ENCODE data around the gene LIN52.

LIN52 gene

DNA sequence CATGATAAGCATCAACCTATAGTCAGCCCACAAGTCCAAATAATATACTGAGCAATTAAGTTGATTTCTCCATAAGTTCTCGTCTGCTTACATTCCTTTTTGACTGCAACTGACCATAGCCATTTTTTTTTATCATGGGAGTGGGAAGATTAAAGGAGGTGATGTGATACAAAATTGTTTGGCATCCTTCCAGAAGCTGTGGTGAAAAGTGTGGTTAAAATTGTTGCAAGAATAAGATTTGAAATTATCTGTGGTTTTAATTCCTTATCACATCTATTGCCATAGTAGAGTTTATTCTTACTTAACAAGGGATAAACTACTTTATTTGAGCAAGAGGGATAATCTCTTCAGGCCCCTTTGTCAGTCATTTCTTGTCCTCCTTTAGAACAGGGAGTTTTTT lies 50.7 kb downstream of the LIN52 start:
- Histone ChIP-seq H3K9ac (no peak overlapping the region), H3K4me1 (peaks cover 25% of the 10 kb centered on the region), H3K36me3 (no peaks in the 10 kb centered on the region), H3K4me2 (peak overlapping the region; percentile 8), H4K20me1 (no peaks in the 10 kb centered on the region), H3K27me3 (no peaks in the 10 kb centered on the region), H3K4me3 (no peak overlapping the region), H3K9me3 (no peaks in the 10 kb centered on the region), H3K27ac (no peak overlapping the region)
- no peak for TF ChIP-seq Cebpa-rat (IDR thresholded peaks at IDR 0.05)

DNA sequence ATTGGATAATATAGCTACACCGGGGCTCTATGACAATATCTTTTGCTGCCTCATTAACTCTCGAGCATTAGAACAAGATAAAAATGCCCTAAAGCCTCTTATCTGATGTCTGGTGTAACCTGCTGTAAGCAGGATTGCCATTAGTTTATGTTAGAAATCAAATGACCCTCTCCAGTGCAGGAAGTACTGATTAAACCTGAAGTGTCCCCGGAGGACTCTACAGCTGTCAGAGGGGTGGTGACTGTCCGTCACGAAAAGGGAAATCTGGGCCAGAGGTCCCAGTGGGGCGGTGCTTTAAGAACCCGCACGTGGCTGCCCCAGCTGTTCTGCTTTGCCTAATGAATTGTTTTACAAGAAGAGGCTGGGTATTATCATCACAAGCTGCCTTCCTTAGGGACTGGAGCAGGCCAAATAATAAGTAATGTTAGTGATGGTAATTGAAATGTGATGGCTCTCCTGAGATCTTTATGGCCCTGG lies 55.7 kb downstream of the LIN52 start:
- Histone ChIP-seq H3K9ac (no peak overlapping the region), H3K9me3 (no peaks in the 10 kb centered on the region), H3K27me3 (no peaks in the 10 kb centered on the region), H3K27ac (no peak overlapping the region), H3K4me2 (peak overlapping the region; percentile 67), H3K4me1 (peaks cover 27% of the 10 kb centered on the region), H3K4me3 (no peak overlapping the region), H3K36me3 (no peaks in the 10 kb centered on the region), H4K20me1 (no peaks in the 10 kb centered on the region)
- no peak for TF ChIP-seq Cebpa-rat (IDR thresholded peaks at IDR 0.05)

DNA sequence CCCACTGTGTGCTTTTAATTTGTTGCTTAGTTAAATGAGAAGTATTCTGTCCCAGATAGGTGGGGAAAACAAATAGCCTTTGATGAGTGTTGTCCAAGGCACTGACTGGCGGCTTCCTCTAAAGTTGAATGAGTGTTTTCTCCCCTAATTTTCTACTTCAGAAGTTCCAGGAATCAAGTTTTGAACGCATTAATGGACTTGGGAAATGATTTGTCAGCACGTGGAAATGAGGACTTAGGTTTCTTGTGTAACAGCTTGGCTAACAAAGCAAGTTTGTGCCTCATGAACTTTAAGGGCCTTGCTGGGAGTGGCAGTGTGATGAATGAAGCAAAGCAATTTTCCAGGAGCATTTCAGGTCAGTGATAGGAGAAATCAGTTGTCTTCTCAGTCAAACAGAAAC lies 56.9 kb downstream of the LIN52 start:
- Histone ChIP-seq H3K4me3 (no peak overlapping the region), H3K36me3 (no peaks in the 10 kb centered on the region), H3K4me2 (peak overlapping the region; percentile 67), H4K20me1 (no peaks in the 10 kb centered on the region), H3K27me3 (no peaks in the 10 kb centered on the region), H3K9me3 (no peaks in the 10 kb centered on the region), H3K27ac (no peak overlapping the region), H3K4me1 (peaks cover 23% of the 10 kb centered on the region), H3K9ac (no peak overlapping the region)
- no peak for TF ChIP-seq Cebpa-rat (IDR thresholded peaks at IDR 0.05)

DNA sequence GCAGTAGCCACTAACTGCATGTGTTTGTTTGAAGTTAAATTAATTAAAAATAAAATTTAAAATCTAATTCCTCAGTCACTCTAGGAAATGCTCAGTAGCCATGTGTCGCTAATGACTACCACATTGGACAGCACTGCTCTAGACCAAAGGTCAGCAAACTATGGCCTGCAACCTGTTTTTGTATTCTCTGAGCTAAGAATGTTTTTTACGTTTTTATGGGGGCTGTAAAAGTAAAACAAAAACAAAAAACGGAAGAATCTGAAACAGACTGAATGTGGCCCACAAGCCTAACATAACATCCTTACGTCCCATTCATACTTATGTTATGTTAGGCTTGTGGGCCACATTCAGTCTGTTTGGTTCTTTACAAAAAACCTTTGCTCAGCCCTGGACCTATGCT lies 57.8 kb downstream of the LIN52 start:
- Histone ChIP-seq H3K9ac (no peak overlapping the region), H3K4me3 (no peak overlapping the region), H3K36me3 (no peaks in the 10 kb centered on the region), H4K20me1 (no peaks in the 10 kb centered on the region), H3K27me3 (no peaks in the 10 kb centered on the region), H3K4me1 (peaks cover 23% of the 10 kb centered on the region), H3K27ac (no peak overlapping the region), H3K9me3 (no peaks in the 10 kb centered on the region), H3K4me2 (no peak overlapping the region)
- no peak for TF ChIP-seq Cebpa-rat (IDR thresholded peaks at IDR 0.05)

DNA sequence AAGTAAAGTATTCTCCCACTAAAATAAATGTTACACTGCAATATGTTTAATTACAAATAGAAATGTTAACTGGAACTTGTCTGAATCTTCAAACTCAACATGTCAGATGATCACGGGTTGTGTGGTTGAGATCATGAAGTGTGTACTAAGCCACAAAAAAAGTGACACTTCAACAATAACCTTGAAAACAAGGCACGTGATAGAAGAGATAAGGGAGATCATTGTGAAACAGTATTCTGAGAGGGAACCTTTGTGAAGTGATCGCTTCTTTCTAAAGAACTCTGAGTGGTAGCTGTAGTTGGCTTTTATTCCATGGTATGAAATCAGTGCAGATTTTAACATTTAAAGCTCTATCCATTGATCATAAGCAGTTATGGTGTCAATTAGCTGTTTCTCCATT lies 60.0 kb downstream of the LIN52 start:
- Histone ChIP-seq H3K36me3 (no peaks in the 10 kb centered on the region), H3K27ac (no peak overlapping the region), H3K4me1 (peaks cover 22% of the 10 kb centered on the region), H3K9ac (no peak overlapping the region), H4K20me1 (no peaks in the 10 kb centered on the region), H3K4me2 (no peak overlapping the region), H3K27me3 (no peaks in the 10 kb centered on the region), H3K4me3 (no peak overlapping the region), H3K9me3 (no peaks in the 10 kb centered on the region)
- no peak for TF ChIP-seq Cebpa-rat (IDR thresholded peaks at IDR 0.05)

DNA sequence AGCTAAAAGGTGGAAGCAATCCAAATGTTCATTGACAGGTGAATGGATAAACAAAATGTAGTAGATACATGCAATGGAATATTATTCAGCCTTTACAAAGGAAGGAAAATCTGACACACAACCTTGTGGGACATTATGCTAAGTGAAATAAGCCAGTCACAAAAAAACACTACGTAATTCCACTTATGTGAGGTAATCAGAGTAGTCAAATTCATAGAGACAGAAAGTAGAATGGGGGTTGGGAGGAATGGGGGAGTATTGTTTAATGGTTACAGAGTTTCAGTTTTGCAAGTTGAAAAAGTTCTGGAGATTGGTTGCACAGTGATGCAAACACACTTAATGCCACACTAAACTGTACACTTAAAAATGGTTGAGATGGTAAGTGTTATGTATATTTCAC lies 62.8 kb downstream of the LIN52 start:
- Histone ChIP-seq H3K9me3 (no peaks in the 10 kb centered on the region), H3K27ac (no peak overlapping the region), H3K4me3 (no peak overlapping the region), H3K36me3 (no peaks in the 10 kb centered on the region), H3K27me3 (no peaks in the 10 kb centered on the region), H4K20me1 (no peaks in the 10 kb centered on the region), H3K4me1 (no peaks in the 10 kb centered on the region), H3K4me2 (no peak overlapping the region), H3K9ac (no peak overlapping the region)
- no peak for TF ChIP-seq Cebpa-rat (IDR thresholded peaks at IDR 0.05)

DNA sequence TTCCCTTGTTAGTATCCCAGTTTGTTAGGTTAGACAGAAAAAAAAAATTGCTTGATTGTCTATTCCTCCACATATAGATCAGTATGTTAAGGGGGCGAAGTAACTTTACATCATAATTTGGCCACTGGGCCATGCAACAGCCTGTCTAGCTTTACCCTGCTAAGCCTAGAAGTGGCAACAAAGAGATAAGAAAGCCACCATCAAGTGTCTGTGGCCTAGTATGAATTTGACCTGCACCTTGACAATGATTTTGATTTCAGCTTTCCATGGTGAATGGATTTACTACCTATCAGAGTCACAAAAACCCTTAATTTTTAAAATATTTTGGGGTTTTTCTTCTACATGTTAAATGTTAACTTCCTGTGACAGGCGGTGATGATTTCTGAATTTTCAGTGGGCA lies 63.9 kb downstream of the LIN52 start:
- Histone ChIP-seq H4K20me1 (no peaks in the 10 kb centered on the region), H3K27me3 (no peaks in the 10 kb centered on the region), H3K4me1 (no peaks in the 10 kb centered on the region), H3K4me2 (no peak overlapping the region), H3K27ac (no peak overlapping the region), H3K36me3 (no peaks in the 10 kb centered on the region), H3K9me3 (no peaks in the 10 kb centered on the region), H3K9ac (no peak overlapping the region), H3K4me3 (no peak overlapping the region)
- no peak for TF ChIP-seq Cebpa-rat (IDR thresholded peaks at IDR 0.05)

DNA sequence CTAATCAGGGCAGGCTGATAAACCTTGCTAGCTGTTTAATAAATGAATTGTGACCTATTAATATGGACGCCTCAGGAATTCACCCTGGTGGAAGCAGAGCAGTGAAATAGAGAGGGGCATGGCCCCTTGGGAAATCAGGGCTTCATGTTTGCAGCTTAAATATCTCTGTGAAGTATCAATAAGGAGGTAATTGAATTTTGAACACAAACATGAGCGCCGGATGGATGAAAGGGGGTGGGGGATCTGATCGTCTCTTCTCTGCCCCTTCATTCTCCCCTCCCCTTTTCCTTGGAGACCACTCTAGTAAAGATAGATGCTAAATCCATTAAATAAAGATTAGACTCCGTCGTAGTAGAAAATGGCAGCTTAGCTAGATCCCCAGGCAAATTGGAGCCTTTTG lies 70.5 kb downstream of the LIN52 start:
- Histone ChIP-seq H3K36me3 (no peaks in the 10 kb centered on the region), H3K4me3 (no peak overlapping the region), H3K9ac (no peak overlapping the region), H3K9me3 (no peaks in the 10 kb centered on the region), H3K27me3 (no peaks in the 10 kb centered on the region), H3K27ac (no peak overlapping the region), H3K4me1 (no peaks in the 10 kb centered on the region), H4K20me1 (no peaks in the 10 kb centered on the region), H3K4me2 (no peak overlapping the region)
- no peak for TF ChIP-seq Cebpa-rat (IDR thresholded peaks at IDR 0.05)

DNA sequence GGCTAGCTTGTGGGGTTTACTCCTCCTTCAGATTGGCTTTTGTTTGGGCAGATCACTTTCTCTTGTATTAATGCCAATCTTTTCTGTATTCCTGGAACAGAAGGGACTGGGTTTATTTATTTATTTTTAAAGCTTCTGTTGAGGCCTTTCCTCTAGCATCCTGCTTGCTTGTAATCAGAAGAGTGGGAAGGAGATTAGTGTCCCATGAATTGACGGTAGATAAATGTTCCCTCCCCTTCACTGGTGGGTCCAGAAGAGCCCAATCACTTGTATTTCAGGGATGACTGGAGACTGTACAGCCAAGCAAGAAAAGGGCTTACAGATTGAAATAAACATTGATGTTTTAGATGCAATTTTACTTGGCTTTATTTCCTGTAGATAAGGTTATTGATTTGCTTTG lies 71.0 kb downstream of the LIN52 start:
- Histone ChIP-seq H3K4me3 (no peak overlapping the region), H3K4me2 (no peak overlapping the region), H3K4me1 (no peaks in the 10 kb centered on the region), H3K36me3 (no peaks in the 10 kb centered on the region), H3K27me3 (no peaks in the 10 kb centered on the region), H3K27ac (no peak overlapping the region), H4K20me1 (no peaks in the 10 kb centered on the region), H3K9me3 (no peaks in the 10 kb centered on the region), H3K9ac (no peak overlapping the region)
- TF ChIP-seq Cebpa-rat (IDR thresholded peaks at IDR 0.05): no peak

DNA sequence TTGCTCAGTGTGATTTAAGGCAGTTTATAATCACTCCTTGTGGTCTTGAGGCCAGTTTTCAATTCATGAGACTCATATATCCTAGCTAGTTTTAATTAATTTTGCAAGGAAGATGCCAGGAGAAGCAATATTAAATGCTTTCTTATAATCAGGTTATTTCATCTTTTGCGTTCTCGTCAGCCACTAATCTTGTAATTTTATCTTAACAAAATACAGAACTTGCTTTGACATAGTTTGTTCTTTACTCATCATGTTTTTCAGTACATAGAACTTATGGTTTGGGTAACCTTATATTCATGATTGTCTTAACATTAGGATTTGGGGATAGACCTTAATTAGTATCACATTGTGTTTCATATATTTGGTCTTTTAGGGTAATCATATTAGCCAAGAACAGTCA lies 76.0 kb downstream of the LIN52 start:
- no peaks in the 10 kb centered on the region for H3K9me3 ChIP-seq
- no peak overlapping the region for H3K27ac ChIP-seq
- no peaks in the 10 kb centered on the region for H4K20me1 ChIP-seq
- H3K27me3 ChIP-seq: no peaks in the 10 kb centered on the region
- no peaks in the 10 kb centered on the region for H3K4me1 ChIP-seq
- no peak overlapping the region for H3K4me2 ChIP-seq
- 0 out of 2 replicates have a peak, but pooled peaks cover 4% of the 10 kb centered on the region for H3K36me3 ChIP-seq
- H3K9ac ChIP-seq: no peak overlapping the region
- H3K4me3 ChIP-seq: no peak overlapping the region
- no peak for TF ChIP-seq Cebpa-rat (IDR thresholded peaks at IDR 0.05)

DNA sequence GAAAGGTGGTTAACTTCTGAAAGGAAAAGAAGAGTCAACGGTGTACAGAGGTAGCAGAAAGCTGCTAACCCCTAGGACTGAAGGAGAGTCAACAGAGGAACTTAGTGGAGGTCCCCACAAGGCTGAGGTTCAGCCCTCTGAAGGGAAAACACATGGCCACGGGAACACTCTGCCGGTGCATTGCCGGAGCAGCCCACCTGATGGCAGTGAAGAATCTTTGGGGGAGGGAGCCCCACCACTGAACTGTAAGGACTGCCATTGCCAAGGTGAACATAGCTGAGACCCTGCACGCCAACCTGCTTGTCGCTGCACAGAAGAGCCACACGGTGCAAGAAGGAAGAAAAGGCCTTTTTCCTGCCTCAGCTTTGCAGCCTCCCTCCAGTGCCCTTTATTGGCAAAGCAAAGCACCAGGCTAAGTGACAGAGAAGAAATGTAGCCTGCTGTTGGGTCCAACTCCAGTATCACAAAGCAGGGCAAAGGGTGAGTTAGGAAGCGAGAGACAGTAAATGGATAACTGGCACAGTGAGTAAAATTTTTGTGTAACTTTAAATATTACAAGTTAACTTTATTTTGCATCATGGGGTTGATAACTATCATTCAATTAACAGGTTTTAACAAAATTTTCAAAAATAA lies 76.9 kb downstream of the LIN52 start:
- no peaks in the 10 kb centered on the region for H3K9me3 ChIP-seq
- H3K4me1 ChIP-seq: no peaks in the 10 kb centered on the region
- TF ChIP-seq Cebpa-rat (IDR thresholded peaks at IDR 0.05): no peak
- H3K9ac ChIP-seq: no peak overlapping the region
- H3K4me2 ChIP-seq: no peak overlapping the region
- no peak overlapping the region for H3K4me3 ChIP-seq
- no peaks in the 10 kb centered on the region for H3K27me3 ChIP-seq
- H3K27ac ChIP-seq: no peak overlapping the region
- 0 out of 2 replicates have a peak, but pooled peaks cover 4% of the 10 kb centered on the region for H3K36me3 ChIP-seq
- H4K20me1 ChIP-seq: no peaks in the 10 kb centered on the region

Data from BLaER1 (cell line).